Thyroid gland (tissue), 4 donors: ENCODE measurements around the gene SUPT3H. TPM values are rescaled to one million over a fixed set of nuclear protein-coding genes. Genes with fewer than 3 reads are reported as not detected.

ENCODE experiments used
- DNase-seq, 2 donors: peaks; one replicate each; pipeline ENCODE4 v3.0.0-alpha.2; 2019
- H3K27ac ChIP-seq, 3 donors: fragments of 200-600 bp; sonication (generic); 1 replicate in 2 of 3; 2 replicates in 1 of 3; pipeline ENCODE4 v1.5.1; 2016 to 2019; ENCODE audit warnings: mild to moderate bottlenecking in 1 of 3, moderate library complexity in 1 of 3
- H3K27me3 ChIP-seq: fragments of 200-600 bp; sonication (generic); one replicate; pipeline ENCODE4 v1.5.1; 2019
- H3K36me3 ChIP-seq, 2 donors: fragments of 200-600 bp; sonication (generic); one replicate each; pipeline ENCODE4 v1.5.1; 2016 to 2019
- H3K4me1 ChIP-seq, 2 donors: fragments of 200-600 bp; sonication (generic); one replicate each; pipeline ENCODE4 v1.5.1; 2017 to 2019
- H3K4me3 ChIP-seq, 3 donors: fragments of 200-600 bp; sonication (generic); replicated peaks in 1 of 3; 1 replicate in 2 of 3; 2 replicates in 1 of 3; pipeline ENCODE4 v1.5.1; 2016; ENCODE audit warnings: mild to moderate bottlenecking in 1 of 3
- H3K9me3 ChIP-seq: fragments of 200-600 bp; sonication (generic); one replicate; pipeline ENCODE4 v1.5.1; 2017
- POLR2A ChIP-seq, 2 donors: fragments of 450-650 bp; IDR thresholded peaks; one replicate each; pipeline ENCODE4 v1.6.1; 2017; ENCODE audit warnings: antibody characterized with exemption in 2 of 2, mild to moderate bottlenecking in 2 of 2, moderate library complexity in 1 of 2
- WGBS, 2 donors: methylation state at CpG; one replicate each; pipeline ENCODE4 v1.1.5; 2017; 5-methylcytosine and 5-hydroxymethylcytosine counted together
- intact Hi-C: fragments of 100-400 bp; cut with DNase I; formaldehyde crosslinking; loops from one replicate; pipeline ENCODE4 v1.15.1; 2023
- total RNA-seq, 4 donors: library from RNA; depleted of rRNA; stranded (reverse); fragments of >200 nt; gene quantifications; one replicate each; pipeline ENCODE4 v1.2.3, GENCODE V29; 2016
- TF ChIP-seq, protein P1 (sequence below), 6 experiments: fragments of 200-600 bp in 3 of 6; fragments of 450-650 bp in 3 of 6; sonication (generic) in 3 of 6; IDR thresholded peaks; one replicate each; pipeline ENCODE4 v1.5.1; 2016 to 2019; ENCODE audit warnings: antibody characterized with exemption in 6 of 6, mild to moderate bottlenecking in 2 of 6, inconsistent platforms in 1 of 6, moderate library complexity in 1 of 6

The SUPT3H gene
- total RNA-seq, 4 donors from 2014 or later, result 9.8 to 21.6 (median 11.1) TPM

DNA sequence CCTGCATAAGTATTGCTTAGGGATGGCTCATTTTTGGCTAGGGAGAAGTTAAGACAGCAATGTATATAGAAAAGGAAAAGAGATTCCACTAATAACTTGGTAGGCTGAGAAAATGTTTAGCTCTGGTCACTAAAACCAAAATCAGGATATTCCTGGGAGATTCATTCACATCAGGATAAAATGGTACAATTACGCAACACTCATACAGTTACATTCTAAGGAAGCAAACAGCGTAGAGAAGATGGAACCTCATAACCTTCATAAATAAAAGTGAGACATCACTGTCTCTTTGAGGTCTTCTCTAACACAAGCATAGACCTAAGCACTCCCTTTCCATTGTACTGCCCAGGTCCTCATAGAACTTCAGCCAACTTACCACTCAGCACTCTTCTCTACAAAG is 345.3 kb downstream of the SUPT3H start:
- Histone ChIP-seq H3K36me3 (no peaks in the 10 kb centered on the region), H3K27ac (no peak overlapping the region), H3K4me3 (no peak overlapping the region), H3K9me3 (no peaks in the 10 kb centered on the region), H3K4me1 (no peaks in the 10 kb centered on the region), H3K27me3 (no peaks in the 10 kb centered on the region)
- intact Hi-C loops, result no loop called here
- WGBS, 2 donors, result 96 to 100% methylated on average over 2 of the region's 2 CpGs
- no peak for DNase-seq
- TF ChIP-seq, protein P1, sequence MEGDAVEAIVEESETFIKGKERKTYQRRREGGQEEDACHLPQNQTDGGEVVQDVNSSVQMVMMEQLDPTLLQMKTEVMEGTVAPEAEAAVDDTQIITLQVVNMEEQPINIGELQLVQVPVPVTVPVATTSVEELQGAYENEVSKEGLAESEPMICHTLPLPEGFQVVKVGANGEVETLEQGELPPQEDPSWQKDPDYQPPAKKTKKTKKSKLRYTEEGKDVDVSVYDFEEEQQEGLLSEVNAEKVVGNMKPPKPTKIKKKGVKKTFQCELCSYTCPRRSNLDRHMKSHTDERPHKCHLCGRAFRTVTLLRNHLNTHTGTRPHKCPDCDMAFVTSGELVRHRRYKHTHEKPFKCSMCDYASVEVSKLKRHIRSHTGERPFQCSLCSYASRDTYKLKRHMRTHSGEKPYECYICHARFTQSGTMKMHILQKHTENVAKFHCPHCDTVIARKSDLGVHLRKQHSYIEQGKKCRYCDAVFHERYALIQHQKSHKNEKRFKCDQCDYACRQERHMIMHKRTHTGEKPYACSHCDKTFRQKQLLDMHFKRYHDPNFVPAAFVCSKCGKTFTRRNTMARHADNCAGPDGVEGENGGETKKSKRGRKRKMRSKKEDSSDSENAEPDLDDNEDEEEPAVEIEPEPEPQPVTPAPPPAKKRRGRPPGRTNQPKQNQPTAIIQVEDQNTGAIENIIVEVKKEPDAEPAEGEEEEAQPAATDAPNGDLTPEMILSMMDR (IDR thresholded peaks at IDR 0.05), result no peak
- TF ChIP-seq POLR2A (IDR thresholded peaks at IDR 0.05), result no peak

DNA sequence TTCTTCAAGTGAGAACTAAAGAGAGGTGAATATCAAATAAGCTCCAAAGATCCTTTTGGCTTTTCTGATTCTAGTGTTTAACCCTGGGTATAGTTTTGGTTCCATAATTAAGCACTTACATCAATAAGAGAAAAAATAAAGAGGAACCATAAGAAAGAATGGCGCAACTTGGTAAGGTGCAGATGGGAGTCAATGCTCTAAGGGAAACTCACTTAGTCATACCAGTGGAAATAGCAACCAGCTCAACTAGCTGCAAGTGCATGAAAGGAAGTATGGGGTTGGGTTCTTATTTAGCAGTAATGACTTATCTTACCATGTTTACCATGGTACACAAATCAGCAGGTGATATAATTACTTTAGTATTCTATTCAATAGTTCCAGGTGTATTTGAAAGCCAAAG is 346.1 kb downstream of the SUPT3H start:
- 93 to 98% methylated on average over 1 of the region's 1 CpG for WGBS, 2 donors
- DNase-seq, result no peak
- Histone ChIP-seq H3K4me3 (no peak overlapping the region), H3K9me3 (no peaks in the 10 kb centered on the region), H3K36me3 (no peaks in the 10 kb centered on the region), H3K27ac (no peak overlapping the region), H3K4me1 (no peaks in the 10 kb centered on the region), H3K27me3 (no peaks in the 10 kb centered on the region)
- intact Hi-C loops, result no loop called here
- TF ChIP-seq, protein P1 (IDR thresholded peaks at IDR 0.05), result no peak
- TF ChIP-seq POLR2A (IDR thresholded peaks at IDR 0.05), result no peak

DNA sequence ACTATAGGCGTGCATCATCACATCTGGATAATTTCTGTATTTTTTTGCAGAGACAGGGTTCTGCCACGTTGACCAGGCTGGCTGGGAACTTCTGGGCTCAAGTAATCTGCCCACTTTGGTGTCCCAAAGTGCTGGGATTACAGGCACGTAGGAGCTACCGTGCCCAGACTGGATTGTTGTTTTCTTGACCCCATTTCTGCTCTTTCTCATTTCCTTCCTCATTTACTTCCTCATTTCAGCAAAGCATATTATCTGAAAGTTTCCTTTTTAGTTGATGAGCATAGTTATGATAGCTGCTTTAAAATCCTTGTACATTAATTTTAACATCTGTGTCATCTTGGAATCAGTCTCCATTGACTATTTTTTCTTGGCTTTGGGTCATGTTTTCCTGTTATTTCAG is 350.6 kb downstream of the SUPT3H start:
- 71 to 94% methylated on average over 4 of the region's 4 CpGs for WGBS, 2 donors
- H3K27me3 ChIP-seq, result no peaks in the 10 kb centered on the region
- DNase-seq, result no peak
- H3K4me3 ChIP-seq, result no peak overlapping the region
- intact Hi-C loops, result no loop called here
- no peaks in the 10 kb centered on the region for H3K36me3 ChIP-seq
- no peaks in the 10 kb centered on the region for H3K4me1 ChIP-seq
- no peaks in the 10 kb centered on the region for H3K9me3 ChIP-seq
- no peak overlapping the region for H3K27ac ChIP-seq
- no peak for TF ChIP-seq POLR2A (IDR thresholded peaks at IDR 0.05)
- TF ChIP-seq, protein P1 (IDR thresholded peaks at IDR 0.05), result no peak

DNA sequence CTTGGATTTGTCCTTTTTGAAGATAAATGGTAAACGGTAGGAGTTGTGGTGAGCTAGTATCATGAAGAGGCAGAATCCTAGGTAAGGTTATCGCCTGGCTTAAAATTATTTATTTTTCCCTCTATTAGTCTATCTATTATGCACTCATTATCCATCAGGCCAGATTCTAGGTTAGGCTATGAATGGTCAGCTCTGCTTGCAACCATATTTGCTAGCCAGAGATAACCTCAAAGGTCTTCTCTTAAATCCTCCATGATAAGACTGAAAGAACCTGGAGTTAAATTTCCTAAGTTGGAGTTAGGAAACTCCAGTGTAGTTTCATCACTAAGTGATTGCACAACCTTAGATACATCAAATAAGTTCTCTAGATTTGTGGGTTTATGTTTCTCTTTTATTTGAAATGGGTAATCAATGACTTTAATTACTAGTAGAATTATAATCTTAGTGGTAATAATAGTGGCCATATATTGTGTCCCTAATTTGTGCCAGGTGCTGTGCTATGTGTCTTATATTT is 351.7 kb downstream of the SUPT3H start:
- intact Hi-C loops, result no loop called here

DNA sequence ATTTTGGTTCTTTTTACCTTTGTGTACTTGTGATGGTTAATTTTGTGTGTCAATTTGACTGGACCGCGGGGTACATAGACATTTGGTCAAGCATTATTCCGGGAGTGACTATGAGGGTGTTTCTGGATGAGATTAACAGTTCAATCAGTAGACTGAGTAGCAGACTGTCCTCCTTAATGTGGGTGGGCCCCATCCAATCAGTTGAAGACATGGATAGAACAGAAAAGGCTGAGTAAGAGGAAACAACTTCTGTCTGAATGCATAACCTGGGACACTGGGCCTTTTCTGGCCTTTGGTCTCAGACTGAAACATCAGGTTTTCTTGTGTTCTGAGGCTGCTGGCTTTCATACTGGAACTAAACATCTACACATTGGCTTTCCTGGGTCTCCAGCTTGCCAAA is 353.1 kb downstream of the SUPT3H start:
- Histone ChIP-seq H3K27me3 (no peaks in the 10 kb centered on the region), H3K27ac (no peak overlapping the region), H3K4me3 (no peak overlapping the region), H3K9me3 (no peaks in the 10 kb centered on the region), H3K36me3 (no peaks in the 10 kb centered on the region), H3K4me1 (no peaks in the 10 kb centered on the region)
- WGBS, 2 donors, result 97 to 99% methylated on average over 3 of the region's 3 CpGs
- no peak for TF ChIP-seq POLR2A (IDR thresholded peaks at IDR 0.05)
- TF ChIP-seq, protein P1 (IDR thresholded peaks at IDR 0.05), result no peak
- intact Hi-C loops, result no loop called here
- DNase-seq, result no peak

More for the DNA sequence above, 351.7 kb downstream of the SUPT3H start:
- TF ChIP-seq, protein P1 (IDR thresholded peaks at IDR 0.05), result no peak
- no peak for TF ChIP-seq POLR2A (IDR thresholded peaks at IDR 0.05)
- H3K4me1 ChIP-seq, result no peaks in the 10 kb centered on the region
- H3K4me3 ChIP-seq, result no peak overlapping the region
- no peaks in the 10 kb centered on the region for H3K9me3 ChIP-seq
- no peaks in the 10 kb centered on the region for H3K36me3 ChIP-seq
- H3K27me3 ChIP-seq, result no peaks in the 10 kb centered on the region
- no peak for DNase-seq
- no peak overlapping the region for H3K27ac ChIP-seq
- WGBS, 2 donors, result 98 to 100% methylated on average over 2 of the region's 2 CpGs
